Activated naive CD4-positive, alpha-beta T cell treated with anti-CD3 and anti-CD28 coated beads, Interleukin-2, amount 50 U/mL, for 72 hours (primary cell): Measurements from ENCODE around the gene AIF1. TPM values are rescaled to one million over a fixed set of nuclear protein-coding genes. Genes with fewer than 3 reads are reported as not detected.
A peak's percentile ranks its signal among the peaks of the same experiment; 100 is the strongest.
"Not testable (repeated sequence)": the region's sequence is repeated elsewhere in the genome, so short reads cannot be mapped to it uniquely, and the experiment has no call there.

Experiments
- ATAC-seq, 2 donors: fragments of 150-1000 bp; cut with Tn5 transposase; 2 replicates each; pipeline ENCODE4 v1.10.0; 2021; ENCODE audit warnings: mild to moderate bottlenecking in 2 of 2, moderate library complexity in 2 of 2
- DNase-seq, 2 donors: peaks; one replicate each; pipeline ENCODE4 v3.0.0; 2021 to 2022; ENCODE audit warnings: low spot score in 2 of 2
- H3K27ac Mint-ChIP-seq, 2 donors: one replicate each; pipeline ENCODE4 v1.8.0; 2022; ENCODE audit warnings: mild to moderate bottlenecking in 2 of 2, mixed read lengths in 2 of 2
- H3K36me3 Mint-ChIP-seq, 2 donors: one replicate each; pipeline ENCODE4 v1.8.0; 2022; ENCODE audit warnings: mixed read lengths in 2 of 2
- H3K9me3 Mint-ChIP-seq, 2 donors: one replicate each; pipeline ENCODE4 v1.8.0; 2022; ENCODE audit warnings: mixed read lengths in 2 of 2
- total RNA-seq, 2 donors: library from RNA; stranded (reverse); gene quantifications; one replicate each; pipeline ENCODE4 v1.2.3, GENCODE V29; 2022

The AIF1 gene
- total RNA-seq, 2 donors from 2014 or later = 43.9 to 117 TPM

DNA sequence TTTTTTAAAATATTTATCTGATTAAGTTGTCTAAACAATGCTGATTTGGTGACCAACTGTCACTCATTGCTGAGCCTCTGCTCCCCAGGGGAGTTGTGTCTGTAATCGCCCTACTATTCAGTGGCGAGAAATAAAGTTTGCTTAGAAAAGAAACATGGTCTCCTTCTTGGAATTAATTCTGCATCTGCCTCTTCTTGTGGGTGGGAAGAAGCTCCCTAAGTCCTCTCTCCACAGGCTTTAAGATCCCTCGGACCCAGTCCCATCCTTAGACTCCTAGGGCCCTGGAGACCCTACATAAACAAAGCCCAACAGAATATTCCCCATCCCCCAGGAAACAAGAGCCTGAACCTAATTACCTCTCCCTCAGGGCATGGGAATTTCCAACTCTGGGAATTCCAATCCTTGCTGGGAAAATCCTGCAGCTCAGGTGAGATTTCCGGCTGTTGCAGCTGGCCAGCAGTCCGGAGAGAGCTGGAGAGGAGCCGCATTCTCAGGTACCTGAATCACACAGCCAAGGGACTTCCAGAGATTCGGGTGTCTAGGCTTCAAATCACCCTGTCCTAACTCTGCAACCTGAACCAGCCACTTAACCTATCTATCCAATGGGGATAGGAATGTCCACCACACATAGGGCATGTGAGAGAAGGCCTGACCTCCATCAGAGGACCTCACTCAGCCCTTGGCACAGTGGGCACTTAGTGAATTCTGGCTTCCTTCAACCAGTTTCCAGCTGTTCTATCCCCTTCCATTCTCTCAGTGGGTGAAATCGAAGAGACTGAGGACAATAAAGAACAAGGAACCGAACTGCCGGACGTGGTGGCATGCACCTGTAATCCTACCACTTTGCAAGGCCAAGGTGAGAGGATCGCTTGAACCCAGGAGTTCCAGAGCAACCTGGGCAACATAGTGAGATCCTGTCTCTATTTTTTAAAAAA, 36.6 kb upstream of the AIF1 start:
- Mint-ChIP-seq H3K9me3 (no peaks in the 10 kb centered on the region), H3K36me3 (peaks cover 70 to 76% of the 10 kb centered on the region in 2 donors), H3K27ac (peak overlapping the region; percentile 66 to 95)
- ATAC-seq (no peak), DNase-seq (no peak)

GRCh38 chr6:31579119-31579505, 35.9 kb upstream of the AIF1 start:
- Mint-ChIP-seq H3K36me3 (peaks cover 65 to 69% of the 10 kb centered on the region in 2 donors), H3K27ac (peak overlapping the region; percentile 72 to 95), H3K9me3 (no peaks in the 10 kb centered on the region)
- no peak for ATAC-seq
- no peak for DNase-seq

DNA sequence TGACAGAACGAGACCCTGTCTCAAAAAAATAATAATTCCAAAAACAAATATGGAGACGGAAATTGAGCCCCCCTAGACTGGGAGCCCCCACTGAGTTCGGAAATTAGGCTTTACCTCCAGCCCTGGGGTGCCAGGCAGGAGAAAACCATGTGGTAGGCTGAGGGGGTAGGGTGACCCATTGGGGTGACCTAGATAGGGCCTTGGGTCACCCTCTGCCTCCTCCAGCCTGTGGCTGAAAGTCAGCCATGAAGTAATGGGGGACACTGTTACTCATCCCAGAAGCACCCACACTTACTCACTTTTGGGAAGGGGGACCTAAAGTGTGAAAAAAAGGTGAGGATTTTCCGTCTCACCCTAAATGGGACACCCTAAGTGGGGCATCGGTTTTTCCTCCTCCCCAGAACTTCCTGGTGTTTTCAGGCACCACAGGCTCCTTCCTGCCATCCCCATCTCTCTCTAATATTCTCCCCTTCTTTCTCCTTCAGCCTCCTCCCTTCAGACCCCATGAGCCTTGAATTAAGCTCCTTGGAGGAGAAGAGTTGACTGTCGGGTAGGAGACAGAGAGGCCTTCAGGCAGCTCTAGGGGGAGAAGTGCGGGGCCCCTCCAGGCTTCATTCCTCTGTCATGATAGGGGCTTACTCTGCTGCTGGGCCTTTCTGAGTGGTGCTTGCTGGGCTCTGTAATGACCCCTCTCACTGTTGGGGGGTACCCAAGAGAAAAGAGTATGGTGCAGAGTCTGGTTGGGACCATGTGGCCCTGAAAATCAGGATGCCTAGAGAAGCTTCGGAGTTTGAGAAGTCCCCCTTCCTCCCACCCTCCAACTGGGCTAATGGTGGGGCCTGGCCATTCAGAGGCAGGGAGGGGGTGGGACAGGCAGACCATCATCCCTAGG, 35.2 kb upstream of the AIF1 start:
- ATAC-seq = peak; percentile 11 to 54

DNA sequence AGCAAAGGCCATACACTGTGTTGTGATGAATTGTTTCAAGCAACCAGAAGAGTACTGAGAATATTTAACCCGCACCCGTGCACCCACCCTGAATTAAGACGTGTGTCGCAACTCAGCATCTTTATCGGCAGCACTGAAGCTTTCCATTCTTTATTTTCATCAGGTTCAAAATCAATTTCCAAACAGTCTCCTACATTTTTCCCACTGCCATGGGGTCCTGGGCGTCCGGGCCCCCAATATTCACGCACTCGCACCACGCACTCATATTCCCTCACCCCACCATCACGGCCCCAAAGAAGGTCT, 34.6 kb upstream of the AIF1 start:
- Mint-ChIP-seq H3K27ac (peak overlapping the region; percentile 72 to 95), H3K36me3 (peaks cover 64% of the 10 kb centered on the region in 2 donors), H3K9me3 (no peaks in the 10 kb centered on the region)
- ATAC-seq = peak in 1 of 2 donors; percentile 2
- no peak for DNase-seq

More for the DNA sequence above, 35.2 kb upstream of the AIF1 start:
- Mint-ChIP-seq H3K9me3 (no peaks in the 10 kb centered on the region), H3K36me3 (peaks cover 65 to 66% of the 10 kb centered on the region in 2 donors), H3K27ac (peak overlapping the region; percentile 72 to 95)
- DNase-seq = peak in 1 of 2 donors; percentile 75

GRCh38 chr6:31580807-31581433, 34.1 kb upstream of the AIF1 start:
- H3K9me3 Mint-ChIP-seq = no peaks in the 10 kb centered on the region
- H3K27ac Mint-ChIP-seq = peak overlapping the region; percentile 95 to 98
- peak; percentile 60 to 72 for ATAC-seq
- peak; percentile 90 to 96 for DNase-seq
- H3K36me3 Mint-ChIP-seq = peaks cover 58 to 64% of the 10 kb centered on the region in 2 donors

- DNase-seq (no peak), ATAC-seq (no peak)
- peaks cover 51 to 57% of the 10 kb centered on the region in 2 donors for H3K36me3 Mint-ChIP-seq
- H3K9me3 Mint-ChIP-seq = no peaks in the 10 kb centered on the region
- peak overlapping the region; percentile 95 to 98 for H3K27ac Mint-ChIP-seq
Observed at GRCh38 chr6:31581434-31582229, 33.4 kb upstream of the AIF1 start.

DNA sequence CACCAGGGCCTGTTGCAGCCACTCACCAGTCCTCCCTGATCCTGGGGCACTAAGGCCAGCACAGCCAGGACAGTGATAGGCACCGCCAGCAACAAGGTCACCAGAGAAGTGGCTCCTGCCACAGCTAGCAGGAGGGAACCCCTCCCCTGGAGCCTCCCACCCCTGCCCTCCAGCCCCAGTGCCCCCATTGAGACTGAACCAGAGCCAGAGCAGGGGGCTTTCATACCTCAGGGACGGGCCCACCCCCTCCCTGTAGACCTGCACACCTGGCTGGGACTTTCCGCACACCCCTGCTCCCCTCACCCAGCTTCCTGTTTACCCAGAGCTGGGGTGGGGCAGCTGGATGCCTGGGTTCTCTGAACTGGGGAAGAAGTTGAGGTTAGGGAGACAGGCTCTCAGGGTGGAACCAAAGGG, 32.8 kb upstream of the AIF1 start, which contains the start of gene LTB:
TSS of gene LTB (minus strand) at position 195 of the 414 bp plus-strand sequence. CDS start at position 188, 7 bp downstream.
- H3K36me3 Mint-ChIP-seq = peaks cover 45 to 51% of the 10 kb centered on the region in 2 donors
- no peaks in the 10 kb centered on the region for H3K9me3 Mint-ChIP-seq
- H3K27ac Mint-ChIP-seq = peak within 1 kb of the TSS; percentile 95 to 98

GRCh38 chr6:31585491-31585890, 29.5 kb upstream of the AIF1 start:
- no peak for DNase-seq
- ATAC-seq = peak; percentile 10 to 38
- H3K27ac Mint-ChIP-seq = peak overlapping the region; percentile 84 to 86

More for the DNA sequence above, 32.8 kb upstream of the AIF1 start, which contains the start of gene LTB:
- ATAC-seq (peak; percentile 3 to 14), DNase-seq (no peak)

DNA sequence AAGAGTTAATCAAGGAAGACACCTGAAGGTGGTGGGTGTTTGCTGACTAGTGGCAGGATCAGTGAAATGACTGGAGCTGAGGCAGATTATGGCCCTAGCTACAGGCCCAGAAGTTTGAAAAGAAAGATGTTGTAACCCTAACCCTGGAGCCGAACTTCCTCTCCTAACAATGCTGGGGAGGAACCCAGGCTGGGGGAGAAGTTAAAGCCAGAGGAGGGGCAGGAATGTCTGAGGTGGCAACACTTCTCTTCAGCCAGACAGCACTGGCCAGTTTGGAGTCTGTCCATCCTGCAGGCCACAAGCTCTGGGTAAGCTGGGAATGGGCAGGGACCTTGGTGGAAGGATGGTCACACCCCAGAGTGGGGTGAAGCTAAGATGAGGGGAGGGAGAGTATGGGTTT, 29.0 kb upstream of the AIF1 start, which contains the start of gene LST1:
TSS of gene LST1 (plus strand) at position 270 of the 400 bp plus-strand sequence. CDS start 1,023 bp downstream, outside the sequence.
- DNase-seq = no peak
- Mint-ChIP-seq H3K9me3 (no peaks in the 10 kb centered on the region), H3K36me3 (peaks cover 11 to 27% of the 10 kb centered on the region in 2 donors), H3K27ac (peak within 1 kb of the TSS; percentile 84 to 86)
- ATAC-seq = no peak

More at GRCh38 chr6:31585491-31585890, 29.5 kb upstream of the AIF1 start:
- no peaks in the 10 kb centered on the region for H3K9me3 Mint-ChIP-seq
- peaks cover 17 to 32% of the 10 kb centered on the region in 2 donors for H3K36me3 Mint-ChIP-seq

DNA sequence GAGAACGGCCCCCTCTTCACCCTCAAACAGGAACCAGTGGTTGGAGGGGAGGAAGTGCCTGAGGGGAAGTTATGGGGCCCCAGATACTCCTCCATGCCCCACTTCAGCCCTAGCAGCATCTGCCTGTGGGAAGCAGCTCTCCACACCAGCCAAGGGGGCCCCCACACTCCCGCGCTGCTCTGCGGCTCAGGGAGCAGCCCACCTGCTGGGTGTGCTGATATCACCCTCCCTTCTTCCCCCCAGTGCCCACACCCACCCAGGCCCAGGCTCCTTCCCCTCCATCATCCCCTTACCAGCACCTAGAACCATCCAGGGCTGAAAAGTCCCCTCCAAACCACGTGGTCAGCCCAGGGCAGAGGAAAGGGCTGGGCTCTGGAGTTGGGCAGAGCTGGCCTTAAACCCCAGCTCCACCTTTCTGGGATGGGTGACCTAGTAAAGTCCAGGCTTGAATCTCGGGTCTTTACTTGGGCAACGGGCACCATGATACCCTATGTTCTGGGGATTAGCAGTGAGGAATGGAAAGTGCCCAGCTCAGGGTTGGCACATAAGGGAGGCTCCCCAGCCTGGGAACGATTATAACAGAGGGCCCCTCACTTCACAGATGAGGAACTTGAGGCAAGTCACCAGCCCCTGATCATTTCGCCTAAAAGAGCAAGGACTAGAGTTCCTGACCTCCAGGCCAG, 28.3 kb upstream of the AIF1 start:
- DNase-seq (no peak), ATAC-seq (peak in 1 of 2 donors; percentile 23)
- Mint-ChIP-seq H3K27ac (peak overlapping the region; percentile 84 to 86), H3K9me3 (no peaks in the 10 kb centered on the region), H3K36me3 (peaks cover 4 to 20% of the 10 kb centered on the region in 2 donors)

- H3K9me3 Mint-ChIP-seq = no peaks in the 10 kb centered on the region
- peak overlapping the region; percentile 86 to 88 for H3K27ac Mint-ChIP-seq
- ATAC-seq (peak; percentile 30 to 55), DNase-seq (no peak)
- peaks cover 0 to 6% of the 10 kb centered on the region in 2 donors for H3K36me3 Mint-ChIP-seq
Observed at GRCh38 chr6:31587791-31588777, 26.9 kb upstream of the AIF1 start.

DNA sequence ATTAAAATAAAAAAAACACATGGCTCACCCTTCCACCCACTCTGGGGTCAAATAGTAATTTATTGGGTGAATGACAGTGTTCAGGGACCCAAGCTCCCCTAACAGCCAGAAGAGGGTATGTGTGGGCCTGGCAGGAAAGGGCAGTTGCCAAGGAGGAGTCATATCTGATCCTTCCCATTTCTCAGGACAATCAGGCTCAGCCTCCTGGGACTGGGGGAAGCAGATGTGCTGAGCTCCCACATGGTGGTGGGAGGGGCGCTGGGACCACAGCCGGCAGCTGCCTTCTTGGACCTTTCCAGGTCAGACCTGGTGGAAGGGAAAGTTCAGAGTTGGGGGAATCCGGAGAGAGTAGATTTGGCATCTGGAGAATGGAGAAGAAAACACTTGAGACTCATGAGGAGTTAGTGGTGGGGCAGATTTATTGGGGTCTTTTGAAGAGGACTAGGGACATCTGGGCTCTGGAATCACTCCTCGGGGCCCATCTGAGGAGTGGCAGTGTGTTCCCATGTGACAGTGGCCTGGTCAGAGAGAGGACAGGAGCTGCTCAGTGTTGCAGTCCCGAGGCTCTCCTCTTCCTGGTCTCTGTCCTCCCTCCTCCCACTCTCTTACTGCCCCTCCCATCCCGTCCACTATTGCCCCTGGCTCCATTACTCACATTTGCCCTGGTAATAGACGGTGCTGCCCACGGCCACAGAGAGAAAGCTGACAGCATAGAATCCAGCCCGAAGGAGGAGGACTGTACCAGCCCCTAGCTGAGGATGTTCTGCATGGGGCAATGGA, 26.0 kb upstream of the AIF1 start:
- peak overlapping the region in 1 of 2 donors; percentile 34 for H3K27ac Mint-ChIP-seq
- H3K9me3 Mint-ChIP-seq = no peaks in the 10 kb centered on the region
- H3K36me3 Mint-ChIP-seq = peaks cover 0 to 5% of the 10 kb centered on the region in 2 donors
- ATAC-seq = no peak
- DNase-seq = no peak

DNA sequence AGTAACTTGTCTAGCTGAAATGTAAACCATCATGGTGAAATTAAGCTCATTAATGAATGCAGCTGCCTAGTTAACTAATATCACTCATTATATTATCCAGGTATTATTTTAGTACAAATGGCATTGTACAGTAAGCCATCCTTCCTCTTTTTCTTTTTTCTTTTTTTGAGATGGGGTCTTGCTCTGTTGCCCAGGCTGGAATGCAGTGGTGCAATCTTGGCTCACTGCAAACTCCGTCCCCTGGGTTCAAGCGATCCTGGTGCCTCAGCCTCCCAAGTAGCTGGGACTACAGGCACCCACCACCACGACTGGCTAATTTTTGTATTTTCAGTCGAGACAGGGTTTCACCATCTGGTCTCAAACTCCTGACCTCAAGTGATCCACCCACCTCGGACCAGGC, 24.3 kb upstream of the AIF1 start:
- H3K36me3 Mint-ChIP-seq = not testable (repeated sequence)

More for the DNA sequence above, 24.3 kb upstream of the AIF1 start:
- not testable (repeated sequence) for ATAC-seq, H3K27ac Mint-ChIP-seq, DNase-seq, H3K9me3 Mint-ChIP-seq
